Measurements from ENCODE around the gene BARHL2. TPM values are rescaled to one million over a fixed set of nuclear protein-coding genes. Genes with fewer than 3 reads are reported as not detected.

Gene BARHL2
- total RNA-seq, 1 donor = not detected

- Histone ChIP-seq H4K20me1 (ENCODE audit: insufficient read depth, low read length) (no peaks in the 10 kb centered on the region), H3K27me3 (ENCODE audit: insufficient read depth, low read length) (peaks cover 93% of the 10 kb centered on the region), H3K4me2 (ENCODE audit: insufficient read depth, low read length) (no peak overlapping the region), H3K4me3 (ENCODE audit: insufficient read depth, low read length) (no peak overlapping the region), H2AFZ (ENCODE audit: low read length) (no peak overlapping the region), H3K36me3 (ENCODE audit: insufficient read depth, low read length) (no peaks in the 10 kb centered on the region), H3K27ac (ENCODE audit: low read depth, low read length) (no peak overlapping the region), H3K9me3 (ENCODE audit: low read depth, low read length) (no peaks in the 10 kb centered on the region), H3K4me1 (ENCODE audit: insufficient read depth, low read length) (peaks cover 4% of the 10 kb centered on the region), H3K79me2 (ENCODE audit: insufficient read depth, low read length) (no peaks in the 10 kb centered on the region)
- DNase-seq (ENCODE audit: insufficient read length, low spot score, missing footprints) = peak; percentile 80
- no peak for TF ChIP-seq CTCF (IDR thresholded peaks at IDR 0.05; ENCODE audit: extremely low read depth, low read depth, low read length)
Measured at GRCh38 chr1:90719330-90720144, 2.4 kb upstream of the BARHL2 start.

- peak; percentile 78 for DNase-seq (ENCODE audit: insufficient read length, low spot score, missing footprints)
- no peak for TF ChIP-seq CTCF (IDR thresholded peaks at IDR 0.05; ENCODE audit: extremely low read depth, low read depth, low read length)
- Histone ChIP-seq H3K79me2 (ENCODE audit: insufficient read depth, low read length) (no peaks in the 10 kb centered on the region), H2AFZ (ENCODE audit: low read length) (peak overlapping the region; percentile 47), H3K36me3 (ENCODE audit: insufficient read depth, low read length) (no peaks in the 10 kb centered on the region), H3K27me3 (ENCODE audit: insufficient read depth, low read length) (peaks cover 93% of the 10 kb centered on the region), H3K4me2 (ENCODE audit: insufficient read depth, low read length) (peak overlapping the region; percentile 11), H3K9me3 (ENCODE audit: low read depth, low read length) (no peaks in the 10 kb centered on the region), H4K20me1 (ENCODE audit: insufficient read depth, low read length) (no peaks in the 10 kb centered on the region), H3K4me1 (ENCODE audit: insufficient read depth, low read length) (peaks cover 4% of the 10 kb centered on the region), H3K27ac (ENCODE audit: low read depth, low read length) (no peak overlapping the region), H3K4me3 (ENCODE audit: insufficient read depth, low read length) (peak overlapping the region; percentile 56)
Measured at GRCh38 chr1:90718411-90719329, 1.6 kb upstream of the BARHL2 start.

- Histone ChIP-seq H3K4me1 (ENCODE audit: insufficient read depth, low read length) (peaks cover 4% of the 10 kb centered on the region), H4K20me1 (ENCODE audit: insufficient read depth, low read length) (no peaks in the 10 kb centered on the region), H3K9me3 (ENCODE audit: low read depth, low read length) (no peaks in the 10 kb centered on the region), H3K27me3 (ENCODE audit: insufficient read depth, low read length) (peaks cover 93% of the 10 kb centered on the region), H3K79me2 (ENCODE audit: insufficient read depth, low read length) (no peaks in the 10 kb centered on the region), H2AFZ (ENCODE audit: low read length) (peak overlapping the region; percentile 47), H3K4me2 (ENCODE audit: insufficient read depth, low read length) (peak overlapping the region; percentile 11), H3K27ac (ENCODE audit: low read depth, low read length) (no peak overlapping the region), H3K36me3 (ENCODE audit: insufficient read depth, low read length) (no peaks in the 10 kb centered on the region), H3K4me3 (ENCODE audit: insufficient read depth, low read length) (peak overlapping the region; percentile 56)
- DNase-seq (ENCODE audit: insufficient read length, low spot score, missing footprints) = peak; percentile 91
- TF ChIP-seq CTCF (IDR thresholded peaks at IDR 0.05; ENCODE audit: extremely low read depth, low read depth, low read length) = no peak
Measured at GRCh38 chr1:90717665-90718410, 736 bp upstream of the BARHL2 start.

Measured in osteoblast (primary cell).